ENCODE results near the gene EPB41.

DNA sequence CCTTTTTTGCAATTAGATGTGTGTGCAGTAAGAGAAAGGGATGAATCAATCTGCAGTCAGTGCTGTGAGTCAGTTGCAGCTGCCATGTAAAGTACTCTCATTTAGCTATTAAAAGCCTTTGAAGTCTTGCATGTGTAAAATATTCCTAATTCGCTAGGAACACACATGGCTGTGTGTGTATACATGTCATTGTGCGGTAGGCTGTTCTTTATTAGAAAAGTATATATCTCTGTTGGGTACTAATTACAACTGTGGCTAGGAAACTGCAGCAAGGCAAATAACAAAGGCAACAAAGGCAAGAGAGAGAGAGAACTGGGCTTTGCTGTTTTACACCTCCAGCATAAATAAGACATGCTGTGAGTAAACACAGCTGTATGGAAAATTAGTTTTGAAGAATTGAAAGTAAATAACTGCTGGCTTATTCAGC lies 41.7 kb downstream of the EPB41 start:
- TF ChIP-seq, protein P1, sequence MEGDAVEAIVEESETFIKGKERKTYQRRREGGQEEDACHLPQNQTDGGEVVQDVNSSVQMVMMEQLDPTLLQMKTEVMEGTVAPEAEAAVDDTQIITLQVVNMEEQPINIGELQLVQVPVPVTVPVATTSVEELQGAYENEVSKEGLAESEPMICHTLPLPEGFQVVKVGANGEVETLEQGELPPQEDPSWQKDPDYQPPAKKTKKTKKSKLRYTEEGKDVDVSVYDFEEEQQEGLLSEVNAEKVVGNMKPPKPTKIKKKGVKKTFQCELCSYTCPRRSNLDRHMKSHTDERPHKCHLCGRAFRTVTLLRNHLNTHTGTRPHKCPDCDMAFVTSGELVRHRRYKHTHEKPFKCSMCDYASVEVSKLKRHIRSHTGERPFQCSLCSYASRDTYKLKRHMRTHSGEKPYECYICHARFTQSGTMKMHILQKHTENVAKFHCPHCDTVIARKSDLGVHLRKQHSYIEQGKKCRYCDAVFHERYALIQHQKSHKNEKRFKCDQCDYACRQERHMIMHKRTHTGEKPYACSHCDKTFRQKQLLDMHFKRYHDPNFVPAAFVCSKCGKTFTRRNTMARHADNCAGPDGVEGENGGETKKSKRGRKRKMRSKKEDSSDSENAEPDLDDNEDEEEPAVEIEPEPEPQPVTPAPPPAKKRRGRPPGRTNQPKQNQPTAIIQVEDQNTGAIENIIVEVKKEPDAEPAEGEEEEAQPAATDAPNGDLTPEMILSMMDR (IDR thresholded peaks at IDR 0.05) = no peak
- no peak for TF ChIP-seq POLR2A (IDR thresholded peaks at IDR 0.05)

Measured in ovary (tissue), 3 donors.